Measurements from ENCODE around the gene C15orf61.

C15orf61 gene

DNA sequence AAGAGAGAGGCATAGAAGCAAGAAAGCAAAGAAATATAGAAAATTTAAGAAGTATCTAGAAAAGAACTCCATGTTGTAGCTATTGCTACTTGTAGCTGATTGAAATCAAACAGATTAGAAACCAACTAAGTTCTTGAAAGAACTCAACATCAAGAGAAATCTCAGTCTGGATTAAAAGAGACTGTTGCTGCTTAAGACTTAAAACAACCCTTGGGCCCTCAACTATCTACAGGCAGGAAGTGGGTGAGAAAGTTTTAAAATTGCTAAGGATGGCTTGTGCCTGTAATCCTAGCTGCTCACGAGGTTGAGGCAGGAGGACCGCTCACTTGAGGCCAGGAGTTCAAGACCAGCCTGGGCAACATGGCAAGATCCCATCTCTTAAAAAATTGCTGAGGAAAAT, 39.3 kb upstream of the C15orf61 start:
- no peak for DNase-seq
- Histone ChIP-seq H3K27me3 (ENCODE audit: insufficient read depth, low read depth, severe bottlenecking) (no peaks in the 10 kb centered on the region), H3K27ac (no peak overlapping the region)

DNA sequence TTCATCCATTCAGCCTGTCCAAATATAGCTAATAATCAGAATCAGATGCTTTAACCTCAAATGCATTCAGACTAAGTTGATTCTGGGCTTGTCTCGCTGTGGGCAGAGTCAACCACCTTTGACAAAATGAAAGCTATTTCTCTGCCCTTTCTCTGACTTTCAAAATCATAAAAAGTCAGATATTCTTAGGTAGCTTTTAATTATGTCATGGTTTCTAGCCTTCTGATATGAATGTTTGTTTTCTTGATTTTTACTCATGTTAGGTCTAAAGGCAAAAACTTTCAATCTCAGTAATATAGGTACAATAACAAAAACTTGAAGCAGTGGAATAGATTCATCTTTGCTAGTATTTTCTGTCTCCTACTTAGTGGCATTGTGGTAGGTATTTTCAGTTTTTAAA, 25.3 kb upstream of the C15orf61 start:
- Histone ChIP-seq H3K9me3 (ENCODE audit: severe bottlenecking) (no peaks in the 10 kb centered on the region), H3K4me3 (ENCODE audit: low read depth, low read length) (no peak overlapping the region), H3K27me3 (ENCODE audit: insufficient read depth, low read depth, severe bottlenecking) (no peaks in the 10 kb centered on the region), H3K27ac (no peak overlapping the region), H3K36me3 (no peaks in the 10 kb centered on the region)
- DNase-seq, result no peak
- TF ChIP-seq, protein P1, sequence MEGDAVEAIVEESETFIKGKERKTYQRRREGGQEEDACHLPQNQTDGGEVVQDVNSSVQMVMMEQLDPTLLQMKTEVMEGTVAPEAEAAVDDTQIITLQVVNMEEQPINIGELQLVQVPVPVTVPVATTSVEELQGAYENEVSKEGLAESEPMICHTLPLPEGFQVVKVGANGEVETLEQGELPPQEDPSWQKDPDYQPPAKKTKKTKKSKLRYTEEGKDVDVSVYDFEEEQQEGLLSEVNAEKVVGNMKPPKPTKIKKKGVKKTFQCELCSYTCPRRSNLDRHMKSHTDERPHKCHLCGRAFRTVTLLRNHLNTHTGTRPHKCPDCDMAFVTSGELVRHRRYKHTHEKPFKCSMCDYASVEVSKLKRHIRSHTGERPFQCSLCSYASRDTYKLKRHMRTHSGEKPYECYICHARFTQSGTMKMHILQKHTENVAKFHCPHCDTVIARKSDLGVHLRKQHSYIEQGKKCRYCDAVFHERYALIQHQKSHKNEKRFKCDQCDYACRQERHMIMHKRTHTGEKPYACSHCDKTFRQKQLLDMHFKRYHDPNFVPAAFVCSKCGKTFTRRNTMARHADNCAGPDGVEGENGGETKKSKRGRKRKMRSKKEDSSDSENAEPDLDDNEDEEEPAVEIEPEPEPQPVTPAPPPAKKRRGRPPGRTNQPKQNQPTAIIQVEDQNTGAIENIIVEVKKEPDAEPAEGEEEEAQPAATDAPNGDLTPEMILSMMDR (IDR thresholded peaks at IDR 0.05; ENCODE audit: low read depth, low read length), result no peak

More for the DNA sequence above, 39.3 kb upstream of the C15orf61 start:
- Histone ChIP-seq H3K4me3 (ENCODE audit: low read depth, low read length) (no peak overlapping the region), H3K36me3 (no peaks in the 10 kb centered on the region), H3K9me3 (ENCODE audit: severe bottlenecking) (peaks cover 3% of the 10 kb centered on the region)
- TF ChIP-seq, protein P1 (IDR thresholded peaks at IDR 0.05; ENCODE audit: low read depth, low read length), result no peak

DNA sequence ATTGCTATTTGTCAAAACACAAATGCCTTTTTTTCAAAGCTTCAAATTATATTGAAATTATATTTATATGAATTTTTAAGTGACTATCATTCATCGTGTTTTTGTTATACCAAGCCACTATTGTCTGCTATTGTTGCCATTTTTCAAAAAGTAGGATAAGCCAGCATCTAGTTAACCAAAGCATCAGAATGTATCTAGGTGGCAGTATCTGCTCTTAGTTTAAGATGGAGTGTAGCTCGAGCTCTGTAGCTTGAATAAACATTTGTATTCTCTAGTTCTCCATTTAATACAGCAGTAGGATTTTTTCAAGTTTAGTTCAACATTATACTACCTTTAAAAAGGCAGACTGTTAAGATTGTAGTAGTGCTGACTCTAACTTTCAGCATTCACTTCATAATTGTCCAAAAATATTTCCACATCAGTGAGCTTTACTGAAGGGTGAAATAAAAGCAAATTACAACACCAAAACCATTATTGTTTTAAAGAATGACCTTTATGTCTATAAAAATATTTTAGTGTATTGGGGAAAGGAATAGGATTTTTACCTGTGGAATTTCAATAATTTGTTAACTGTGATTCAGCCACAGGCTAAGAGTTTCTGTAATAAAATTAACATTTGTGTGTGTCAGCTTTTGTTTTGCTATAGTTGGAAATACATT, 19.6 kb upstream of the C15orf61 start:
- H3K4me3 ChIP-seq (ENCODE audit: low read depth, low read length), result no peak overlapping the region
- no peaks in the 10 kb centered on the region for H3K27me3 ChIP-seq (ENCODE audit: insufficient read depth, low read depth, severe bottlenecking)
- no peak for DNase-seq
- TF ChIP-seq, protein P1 (IDR thresholded peaks at IDR 0.05; ENCODE audit: low read depth, low read length), result no peak
- no peaks in the 10 kb centered on the region for H3K9me3 ChIP-seq (ENCODE audit: severe bottlenecking)
- H3K36me3 ChIP-seq, result no peaks in the 10 kb centered on the region
- no peak overlapping the region for H3K27ac ChIP-seq

DNA sequence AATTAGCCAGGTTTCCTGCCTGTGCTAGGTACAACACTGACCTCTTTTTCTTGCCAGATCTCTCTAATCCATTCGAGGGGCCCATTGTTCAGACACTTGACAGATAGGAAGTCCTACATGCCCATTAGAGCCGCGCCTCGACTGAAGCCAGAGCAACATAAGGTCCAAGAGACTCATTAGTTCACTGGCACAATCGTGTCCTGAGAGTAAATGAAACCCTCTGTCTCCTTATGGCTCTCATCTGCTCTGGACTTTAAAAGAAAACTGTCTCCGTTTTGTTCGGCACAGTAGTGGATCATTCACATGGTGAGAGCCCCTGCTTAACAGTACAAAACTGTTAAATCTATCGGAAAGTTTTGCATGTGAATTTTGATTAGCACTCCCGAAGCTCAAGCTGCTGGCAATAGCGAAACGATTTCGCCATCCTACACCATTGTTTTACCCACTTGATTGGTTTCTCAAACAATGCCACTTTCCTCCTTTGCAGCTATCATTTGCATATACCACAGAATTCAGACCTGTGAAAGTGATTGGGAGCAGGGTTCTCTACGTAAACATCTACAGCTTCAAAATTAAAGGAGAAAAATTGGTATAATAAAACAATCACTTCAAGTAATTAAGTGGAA, 19.0 kb upstream of the C15orf61 start:
- DNase-seq, result no peak
- H3K36me3 ChIP-seq, result no peaks in the 10 kb centered on the region
- no peak overlapping the region for H3K27ac ChIP-seq
- H3K4me3 ChIP-seq (ENCODE audit: low read depth, low read length), result no peak overlapping the region
- no peaks in the 10 kb centered on the region for H3K27me3 ChIP-seq (ENCODE audit: insufficient read depth, low read depth, severe bottlenecking)
- H3K9me3 ChIP-seq (ENCODE audit: severe bottlenecking), result no peaks in the 10 kb centered on the region
- TF ChIP-seq, protein P1 (IDR thresholded peaks at IDR 0.05; ENCODE audit: low read depth, low read length), result no peak

DNA sequence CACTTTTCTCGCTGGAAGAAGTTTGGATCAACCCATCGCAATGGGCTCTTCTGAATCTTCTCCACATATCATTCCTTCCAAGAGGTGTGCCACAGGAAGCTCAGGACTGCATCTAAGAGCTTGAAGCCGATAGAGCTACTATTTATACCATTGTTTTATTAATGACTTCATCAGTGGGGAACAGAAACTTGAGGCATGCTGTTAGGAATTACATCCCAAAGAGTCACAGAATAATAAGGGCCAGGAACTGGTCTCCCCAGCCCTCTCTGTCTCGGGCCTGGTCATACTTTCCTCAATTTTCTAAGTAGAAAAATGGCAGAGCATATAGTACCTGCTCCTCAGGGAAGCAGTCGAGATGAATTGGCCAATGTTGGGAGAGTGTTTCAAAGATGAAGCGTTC, 16.9 kb upstream of the C15orf61 start:
- no peaks in the 10 kb centered on the region for H3K9me3 ChIP-seq (ENCODE audit: severe bottlenecking)
- DNase-seq, result no peak
- no peak overlapping the region for H3K4me3 ChIP-seq (ENCODE audit: low read depth, low read length)
- H3K27ac ChIP-seq, result no peak overlapping the region
- TF ChIP-seq, protein P1 (IDR thresholded peaks at IDR 0.05; ENCODE audit: low read depth, low read length), result no peak
- no peaks in the 10 kb centered on the region for H3K27me3 ChIP-seq (ENCODE audit: insufficient read depth, low read depth, severe bottlenecking)
- no peaks in the 10 kb centered on the region for H3K36me3 ChIP-seq

All from WERI-Rb-1 (cell line).